T-helper 1 cell treated with Interleukin-12 subunit alpha and Interleukin-12 subunit beta and Interleukin-4 antibody, amounts not matched to agents 30 μg/mL and 1 μg/mL, for 36 hours (primary cell): ENCODE results near the gene SPESP1.

Experiments
- H3K27ac Mint-ChIP-seq: one replicate; pipeline ENCODE4 v1.8.0; 2021; ENCODE audit warnings: mild to moderate bottlenecking, mixed read lengths
- H3K27me3 Mint-ChIP-seq: one replicate; pipeline ENCODE4 v1.8.0; 2021; ENCODE audit warnings: low read depth, mixed read lengths
- H3K36me3 Mint-ChIP-seq: one replicate; pipeline ENCODE4 v1.8.0; 2021; ENCODE audit warnings: low read depth, mixed read lengths
- H3K4me1 Mint-ChIP-seq: one replicate; pipeline ENCODE4 v1.8.0; 2021; ENCODE audit warnings: low read depth, mixed read lengths
- H3K4me3 Mint-ChIP-seq: one replicate; pipeline ENCODE4 v1.8.0; 2021; ENCODE audit warnings: mild to moderate bottlenecking, moderate library complexity, mixed read lengths
- H3K9me3 Mint-ChIP-seq: one replicate; pipeline ENCODE4 v1.8.0; 2021; ENCODE audit warnings: mixed read lengths

Gene SPESP1

GRCh38 chr15:68979006-68979405 is 48.7 kb downstream of the SPESP1 start:
- no peaks in the 10 kb centered on the region for H3K36me3 Mint-ChIP-seq
- H3K9me3 Mint-ChIP-seq, result peaks cover 7% of the 10 kb centered on the region
- no peak overlapping the region for H3K4me3 Mint-ChIP-seq
- H3K27me3 Mint-ChIP-seq, result peaks cover 4% of the 10 kb centered on the region
- H3K4me1 Mint-ChIP-seq, result no peaks in the 10 kb centered on the region
- no peak overlapping the region for H3K27ac Mint-ChIP-seq

- no peaks in the 10 kb centered on the region for H3K27me3 Mint-ChIP-seq
- no peaks in the 10 kb centered on the region for H3K36me3 Mint-ChIP-seq
- no peak overlapping the region for H3K4me3 Mint-ChIP-seq
- no peaks in the 10 kb centered on the region for H3K4me1 Mint-ChIP-seq
- H3K9me3 Mint-ChIP-seq, result peaks cover 7% of the 10 kb centered on the region
- no peak overlapping the region for H3K27ac Mint-ChIP-seq
Observed at GRCh38 chr15:68979816-68980215, 49.5 kb downstream of the SPESP1 start.

DNA sequence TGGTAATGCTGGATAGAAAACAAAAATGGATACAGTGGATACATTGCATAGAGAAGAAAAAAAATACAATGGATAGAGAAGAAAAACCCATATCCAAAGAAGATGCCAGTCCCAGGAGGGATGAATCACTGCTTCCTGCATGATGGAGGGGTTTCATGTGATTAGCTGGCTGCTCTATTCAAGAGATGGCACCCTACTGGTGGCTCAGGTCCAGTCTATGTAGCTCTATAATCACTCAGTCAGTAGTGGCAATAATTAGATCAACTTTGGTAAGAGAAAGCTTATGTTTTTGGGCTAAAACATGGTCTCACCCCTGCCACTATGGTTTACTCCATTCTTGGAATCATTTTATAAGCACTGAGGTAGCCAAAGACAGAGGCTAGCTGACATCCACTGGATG is 50.5 kb downstream of the SPESP1 start:
- no peaks in the 10 kb centered on the region for H3K4me1 Mint-ChIP-seq
- peaks cover 7% of the 10 kb centered on the region for H3K9me3 Mint-ChIP-seq
- H3K36me3 Mint-ChIP-seq, result no peaks in the 10 kb centered on the region
- H3K27me3 Mint-ChIP-seq, result no peaks in the 10 kb centered on the region
- no peak overlapping the region for H3K4me3 Mint-ChIP-seq
- no peak overlapping the region for H3K27ac Mint-ChIP-seq

DNA sequence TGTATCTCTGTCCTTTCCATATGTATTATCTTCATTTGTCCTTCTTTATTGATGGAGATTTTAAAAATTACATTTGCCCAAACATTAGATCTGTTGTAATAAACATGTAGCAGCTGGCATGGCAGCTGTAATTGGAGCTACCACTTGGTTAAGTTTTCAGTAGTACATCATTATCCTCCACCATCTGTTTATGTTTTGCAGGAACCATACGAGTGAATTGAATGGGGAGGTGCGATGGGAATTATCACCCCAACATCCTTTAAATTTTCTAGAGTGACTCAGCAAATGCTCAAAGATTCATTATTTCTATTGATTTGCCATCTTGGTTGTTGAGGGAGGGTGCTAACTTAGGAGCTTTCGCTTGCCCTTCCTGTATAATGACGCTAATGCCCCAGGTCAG is 51.6 kb downstream of the SPESP1 start:
- Mint-ChIP-seq H3K36me3 (no peaks in the 10 kb centered on the region), H3K4me3 (no peak overlapping the region), H3K27me3 (no peaks in the 10 kb centered on the region), H3K4me1 (no peaks in the 10 kb centered on the region), H3K9me3 (peaks cover 3% of the 10 kb centered on the region), H3K27ac (no peak overlapping the region)

DNA sequence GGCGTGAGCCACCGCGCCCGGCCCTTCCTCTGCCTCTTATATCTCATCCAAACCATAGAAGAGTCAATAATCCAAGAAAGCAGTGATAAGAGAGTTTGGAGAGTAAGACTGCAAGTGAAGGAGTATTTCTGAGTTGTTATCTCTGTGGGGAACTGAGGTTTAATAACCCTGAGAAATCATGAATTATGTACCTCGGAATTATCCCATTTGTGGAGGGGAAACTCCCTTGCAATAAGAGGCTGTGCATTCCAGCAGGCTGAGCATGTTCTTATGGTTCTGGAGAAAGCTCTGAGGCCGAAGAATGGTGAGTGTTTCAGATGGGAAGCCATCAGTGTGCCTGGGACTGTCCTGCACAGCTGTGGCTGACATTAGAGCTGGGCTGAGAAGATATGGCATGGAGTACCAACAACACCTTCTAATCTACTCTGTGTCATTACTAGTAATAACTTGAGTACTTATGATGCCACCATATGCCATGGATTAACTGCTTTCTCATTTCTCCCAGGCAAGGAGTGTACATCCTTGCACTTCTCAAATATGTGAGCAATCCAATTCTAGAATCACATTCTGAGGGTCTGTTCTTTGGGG is 52.7 kb downstream of the SPESP1 start:
- Mint-ChIP-seq H3K4me3 (no peak overlapping the region), H3K4me1 (no peaks in the 10 kb centered on the region), H3K27me3 (peaks cover 5% of the 10 kb centered on the region), H3K27ac (no peak overlapping the region), H3K36me3 (no peaks in the 10 kb centered on the region), H3K9me3 (no peaks in the 10 kb centered on the region)

DNA sequence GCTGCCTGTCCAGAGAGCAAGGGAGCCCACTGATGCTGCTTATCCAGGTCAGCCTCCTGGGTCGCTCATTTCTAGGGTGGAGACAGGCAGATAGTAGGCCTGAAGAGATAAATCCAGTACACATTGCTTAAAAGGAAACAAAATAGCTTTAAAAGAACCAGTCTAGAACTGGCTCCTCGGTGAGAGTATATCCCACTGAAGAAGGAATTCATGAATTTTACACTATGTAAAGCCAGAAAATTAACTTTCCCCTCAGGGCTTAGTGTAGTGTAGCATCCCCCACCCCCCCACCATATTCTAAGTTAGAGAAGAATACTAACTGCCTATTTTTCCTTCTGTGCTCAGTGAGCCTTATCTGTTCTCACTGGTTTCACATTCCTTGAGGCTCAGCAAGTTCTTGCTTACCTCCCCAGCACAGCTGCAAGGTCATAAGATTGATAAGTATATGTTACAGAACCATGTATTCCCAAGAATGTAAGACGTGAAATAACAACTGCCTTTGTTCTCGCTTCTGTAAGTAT is 53.7 kb downstream of the SPESP1 start:
- Mint-ChIP-seq H3K4me3 (no peak overlapping the region), H3K9me3 (no peaks in the 10 kb centered on the region), H3K4me1 (no peaks in the 10 kb centered on the region), H3K27me3 (peaks cover 9% of the 10 kb centered on the region), H3K36me3 (no peaks in the 10 kb centered on the region), H3K27ac (no peak overlapping the region)

DNA sequence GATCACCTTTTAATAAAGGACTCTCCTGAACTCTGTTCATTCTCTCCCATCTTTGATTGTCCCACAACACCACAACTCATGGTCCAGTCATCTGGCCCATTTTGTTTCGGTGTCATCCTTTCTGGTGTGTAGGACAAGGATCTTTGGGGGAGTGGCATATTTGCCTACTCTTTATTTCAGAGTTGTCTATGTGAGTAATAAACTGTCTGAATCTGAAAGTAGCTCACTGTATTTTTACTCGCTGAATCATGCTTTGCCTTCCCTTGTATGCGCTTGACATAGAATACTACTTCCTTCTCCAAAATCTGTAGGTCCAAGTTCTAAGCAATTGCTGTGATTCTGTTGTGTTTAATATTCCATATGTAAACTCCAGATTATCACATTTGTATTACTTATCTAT is 54.3 kb downstream of the SPESP1 start:
- Mint-ChIP-seq H3K4me1 (no peaks in the 10 kb centered on the region), H3K27me3 (peaks cover 9% of the 10 kb centered on the region), H3K9me3 (no peaks in the 10 kb centered on the region), H3K36me3 (no peaks in the 10 kb centered on the region), H3K27ac (no peak overlapping the region), H3K4me3 (no peak overlapping the region)

DNA sequence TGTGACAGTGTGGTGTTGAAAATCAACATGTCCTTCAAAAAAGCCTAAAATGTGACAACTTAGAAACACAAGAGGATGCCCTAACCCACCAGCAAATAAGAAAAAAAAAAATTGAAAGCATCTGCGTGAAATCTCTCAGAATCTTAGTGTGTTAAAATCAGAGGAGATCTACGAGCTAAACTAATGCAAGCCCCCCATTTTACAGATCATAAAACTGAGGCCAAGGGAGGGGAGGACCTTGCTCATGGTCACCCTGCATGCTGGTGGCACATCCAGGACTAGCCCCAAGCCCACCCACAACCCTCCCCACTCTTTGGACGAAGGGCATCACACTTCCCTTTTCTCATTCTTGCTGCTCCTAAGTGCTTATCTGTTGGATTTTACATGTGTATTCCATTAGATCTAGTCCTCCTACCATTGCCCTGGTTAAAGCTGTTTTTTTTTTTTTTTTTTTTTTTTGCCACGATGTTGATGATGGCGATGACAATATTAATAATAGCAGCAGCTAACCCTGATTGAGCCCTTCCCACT is 55.1 kb downstream of the SPESP1 start:
- Mint-ChIP-seq H3K36me3 (no peaks in the 10 kb centered on the region), H3K27ac (no peak overlapping the region), H3K4me3 (no peak overlapping the region), H3K27me3 (peaks cover 9% of the 10 kb centered on the region), H3K9me3 (no peaks in the 10 kb centered on the region), H3K4me1 (no peaks in the 10 kb centered on the region)

DNA sequence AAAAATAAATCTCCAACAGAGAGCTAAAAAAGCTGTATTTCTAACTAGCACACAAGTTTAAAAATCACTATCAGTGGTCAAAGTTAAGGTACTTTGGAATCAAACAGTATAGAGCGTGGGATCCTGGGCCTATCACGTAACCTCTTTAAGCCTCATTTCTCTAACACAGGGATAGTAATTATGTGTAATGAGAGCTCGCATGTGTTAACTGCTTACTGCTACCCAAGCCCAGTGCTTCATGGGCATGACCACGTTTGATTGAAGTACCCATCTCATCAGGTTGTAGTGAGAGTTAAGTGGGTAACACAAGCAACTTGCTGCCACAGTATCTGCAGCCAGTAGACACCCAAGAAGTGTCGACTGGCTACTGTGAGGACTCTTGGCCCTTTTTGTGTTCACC is 56.0 kb downstream of the SPESP1 start:
- H3K36me3 Mint-ChIP-seq, result no peaks in the 10 kb centered on the region
- no peak overlapping the region for H3K4me3 Mint-ChIP-seq
- no peaks in the 10 kb centered on the region for H3K4me1 Mint-ChIP-seq
- H3K27me3 Mint-ChIP-seq, result peaks cover 9% of the 10 kb centered on the region
- H3K9me3 Mint-ChIP-seq, result no peaks in the 10 kb centered on the region
- H3K27ac Mint-ChIP-seq, result no peak overlapping the region

DNA sequence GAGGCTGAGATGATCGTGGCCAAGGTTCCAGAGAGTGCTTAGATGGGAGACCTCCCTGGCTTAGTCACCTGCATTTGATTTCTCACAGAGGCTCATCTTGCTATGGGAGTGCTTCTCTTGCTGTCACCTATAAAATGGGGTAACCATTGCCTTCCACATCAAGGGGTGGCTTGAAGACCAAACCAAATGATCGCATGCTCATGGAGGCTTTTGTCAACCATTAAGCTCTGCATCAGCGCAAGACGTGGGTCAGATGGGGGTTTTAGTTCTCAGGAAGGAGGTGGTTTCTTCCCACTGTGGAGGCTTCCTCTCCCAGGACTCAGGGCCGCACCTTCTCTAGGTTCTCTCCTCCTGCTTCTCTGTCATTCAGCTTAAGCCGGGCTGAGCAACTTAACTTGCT is 56.8 kb downstream of the SPESP1 start:
- Mint-ChIP-seq H3K4me1 (no peaks in the 10 kb centered on the region), H3K9me3 (no peaks in the 10 kb centered on the region), H3K27me3 (peaks cover 9% of the 10 kb centered on the region), H3K36me3 (no peaks in the 10 kb centered on the region), H3K27ac (no peak overlapping the region), H3K4me3 (no peak overlapping the region)

DNA sequence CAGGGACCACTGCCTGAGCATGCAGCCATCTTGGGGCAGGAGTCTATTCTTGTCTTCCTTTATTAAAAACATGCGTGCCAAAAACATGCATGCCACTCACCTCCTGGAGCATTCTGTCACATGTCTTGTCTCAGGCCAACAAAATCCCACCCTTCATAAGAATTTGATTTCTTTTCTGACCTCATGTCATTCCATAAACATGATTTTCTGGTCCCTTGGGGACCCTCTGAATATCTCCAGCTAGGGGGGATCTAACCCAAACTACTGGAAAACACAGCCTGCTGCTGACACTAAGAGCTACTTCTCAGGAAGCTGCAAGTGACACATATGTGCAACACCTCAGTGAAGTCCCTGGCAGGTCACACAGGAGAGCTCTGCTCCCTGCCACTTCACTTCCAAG is 57.4 kb downstream of the SPESP1 start:
- H3K9me3 Mint-ChIP-seq, result no peaks in the 10 kb centered on the region
- no peak overlapping the region for H3K27ac Mint-ChIP-seq
- no peaks in the 10 kb centered on the region for H3K36me3 Mint-ChIP-seq
- H3K4me3 Mint-ChIP-seq, result no peak overlapping the region
- H3K27me3 Mint-ChIP-seq, result peaks cover 9% of the 10 kb centered on the region
- H3K4me1 Mint-ChIP-seq, result no peaks in the 10 kb centered on the region

DNA sequence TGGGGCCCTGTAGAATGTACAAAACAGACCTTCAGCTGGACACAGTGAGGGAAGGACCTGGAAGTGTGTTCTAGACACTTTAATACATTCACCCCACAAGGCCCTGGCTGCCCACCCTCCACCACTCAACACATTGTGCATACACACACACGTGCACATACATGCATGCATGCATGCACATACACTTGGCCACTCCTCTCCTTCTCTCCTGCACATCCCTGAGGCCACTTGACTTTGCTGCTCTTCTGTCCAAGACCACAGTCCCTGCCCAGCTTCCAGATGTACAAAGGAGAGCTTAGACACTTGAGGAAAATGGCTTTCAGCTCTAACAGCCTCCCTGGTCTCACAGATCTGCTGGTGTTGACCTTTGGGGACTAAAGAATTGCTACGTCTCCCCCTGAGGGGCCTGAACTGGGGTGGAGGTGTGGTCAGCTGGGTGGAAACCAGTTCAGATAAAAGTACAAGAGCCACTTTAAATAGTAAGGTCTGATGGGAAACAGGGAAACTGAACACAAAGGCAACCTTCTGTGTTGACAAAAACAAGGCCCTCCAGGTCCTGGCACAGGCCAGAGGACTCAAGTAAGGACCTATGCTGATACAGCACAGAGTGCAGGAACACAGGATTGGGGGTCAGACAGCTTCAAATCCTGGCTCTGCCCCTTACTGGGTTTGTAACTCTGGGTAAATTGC is 59.4 kb downstream of the SPESP1 start:
- Mint-ChIP-seq H3K9me3 (no peaks in the 10 kb centered on the region), H3K4me3 (no peak overlapping the region), H3K27me3 (peaks cover 9% of the 10 kb centered on the region), H3K4me1 (no peaks in the 10 kb centered on the region), H3K27ac (no peak overlapping the region), H3K36me3 (no peaks in the 10 kb centered on the region)

GRCh38 chr15:68990231-68990991 is 60.1 kb downstream of the SPESP1 start:
- H3K27me3 Mint-ChIP-seq, result peaks cover 9% of the 10 kb centered on the region

DNA sequence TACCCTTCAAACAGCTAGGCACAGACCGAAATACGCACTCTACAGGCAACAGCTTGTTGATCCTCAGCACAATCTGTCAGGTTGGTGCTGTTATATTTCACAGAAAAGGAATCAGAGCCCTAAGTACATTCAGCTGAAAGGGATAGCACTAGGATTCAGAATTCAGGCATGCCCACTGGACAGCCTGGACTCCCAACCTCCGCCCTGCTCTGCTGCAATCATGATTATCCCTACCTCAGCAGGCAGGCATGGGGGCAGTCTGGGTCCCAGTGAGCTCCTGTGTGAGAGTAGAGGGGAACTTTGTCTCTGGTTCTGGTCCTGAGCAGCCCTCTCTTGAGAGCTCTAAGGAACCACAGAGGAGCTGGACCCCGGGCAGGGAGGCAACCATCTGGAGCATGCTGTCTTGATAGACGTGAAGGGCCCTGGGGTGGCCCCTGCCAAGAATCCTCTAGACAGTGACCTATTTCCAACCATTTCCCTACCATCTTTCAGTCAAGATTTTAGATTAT is 60.7 kb downstream of the SPESP1 start:
- Mint-ChIP-seq H3K9me3 (no peaks in the 10 kb centered on the region), H3K27me3 (peaks cover 9% of the 10 kb centered on the region), H3K36me3 (no peaks in the 10 kb centered on the region), H3K4me3 (no peak overlapping the region), H3K27ac (no peak overlapping the region), H3K4me1 (no peaks in the 10 kb centered on the region)

More at GRCh38 chr15:68990231-68990991, 60.1 kb downstream of the SPESP1 start:
- Mint-ChIP-seq H3K4me1 (no peaks in the 10 kb centered on the region), H3K4me3 (no peak overlapping the region), H3K36me3 (no peaks in the 10 kb centered on the region), H3K9me3 (no peaks in the 10 kb centered on the region), H3K27ac (no peak overlapping the region)
